Fibroblast of skin of abdomen (primary cell): Measurements from ENCODE around the gene PTGFR.

Source experiments
- DNase-seq: peaks from one replicate; pipeline ENCODE4 v3.0.0-alpha.2; 2013

The PTGFR gene

DNA sequence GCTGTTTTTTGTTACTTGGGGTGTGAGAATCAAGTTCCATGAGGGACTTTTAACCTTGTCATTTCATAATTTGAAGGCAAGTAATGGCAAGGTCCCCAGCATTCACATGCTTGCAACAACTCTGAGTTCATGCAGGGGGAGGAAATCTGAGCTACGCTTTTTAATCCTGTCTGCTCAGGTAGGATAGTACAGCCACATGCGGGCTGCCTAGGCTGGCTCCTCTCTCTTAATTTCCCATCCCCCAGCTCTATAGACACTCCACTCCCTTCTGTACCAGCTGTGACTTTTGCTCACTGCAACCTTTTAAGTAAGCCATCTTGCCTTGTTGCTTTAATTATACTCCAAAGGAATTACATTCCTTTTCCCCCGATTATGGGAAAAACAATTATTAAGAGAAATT is 30.1 kb downstream of the PTGFR start:
- DNase-seq, result no peak

- no peak for DNase-seq
Observed at GRCh38 chr1:78522136-78522535, 31.4 kb downstream of the PTGFR start.

DNA sequence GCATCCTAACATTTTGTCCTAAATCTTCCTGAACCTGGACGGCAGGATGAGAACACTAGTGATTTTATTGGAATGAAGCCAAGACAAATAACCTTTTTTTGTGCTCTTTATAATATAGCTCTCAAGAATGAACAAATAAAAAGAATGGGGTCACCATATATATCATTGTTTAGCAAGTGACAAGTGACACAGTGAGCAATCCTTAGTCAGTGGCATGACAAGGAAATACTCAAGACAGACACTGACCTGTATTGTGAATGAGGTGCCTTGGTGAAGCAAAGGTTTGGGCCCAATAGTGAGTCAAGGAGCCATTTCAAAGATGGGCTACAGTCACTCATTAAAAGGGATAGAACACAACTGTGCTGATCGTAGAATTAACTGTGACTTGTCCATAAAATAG is 35.7 kb downstream of the PTGFR start:
- DNase-seq, result no peak

DNA sequence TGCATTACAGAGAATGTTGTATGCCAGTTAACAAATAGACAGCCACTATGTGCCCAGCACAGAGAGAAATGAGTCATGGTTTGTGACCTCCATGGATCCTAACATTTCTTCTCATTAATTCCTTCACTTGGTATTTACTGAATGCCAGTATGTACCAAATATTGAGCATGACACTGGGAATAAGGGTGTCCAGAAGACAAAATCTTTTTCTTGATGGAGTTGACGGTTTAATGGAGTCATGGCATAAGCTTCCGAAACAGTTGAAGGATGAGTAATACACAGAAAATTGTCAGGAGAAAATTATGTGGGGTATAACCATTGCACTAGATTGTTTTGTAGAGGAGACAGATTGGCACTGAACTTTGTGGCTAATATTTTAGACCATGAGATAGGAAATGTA is 36.9 kb downstream of the PTGFR start:
- DNase-seq, result no peak

DNA sequence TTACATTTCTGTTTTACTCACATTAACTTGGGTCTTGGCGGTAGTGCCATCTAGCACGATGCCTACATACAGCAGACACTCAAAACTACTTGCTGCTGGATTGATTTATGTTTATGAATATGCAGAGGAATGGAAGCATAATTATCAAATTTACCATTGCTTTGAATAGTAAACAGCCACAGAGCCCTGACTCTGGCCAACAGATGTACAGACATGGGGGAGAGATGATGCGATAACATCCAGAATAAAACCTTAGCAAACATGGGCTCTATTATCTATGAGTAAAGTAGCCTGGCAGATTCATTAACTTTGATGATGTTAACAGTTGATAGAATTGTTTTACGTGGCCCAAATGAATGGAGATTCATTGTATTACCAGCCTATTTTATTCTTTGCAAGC is 42.8 kb downstream of the PTGFR start:
- no peak for DNase-seq

GRCh38 chr1:78535286-78535685 is 44.5 kb downstream of the PTGFR start:
- DNase-seq, result no peak

DNA sequence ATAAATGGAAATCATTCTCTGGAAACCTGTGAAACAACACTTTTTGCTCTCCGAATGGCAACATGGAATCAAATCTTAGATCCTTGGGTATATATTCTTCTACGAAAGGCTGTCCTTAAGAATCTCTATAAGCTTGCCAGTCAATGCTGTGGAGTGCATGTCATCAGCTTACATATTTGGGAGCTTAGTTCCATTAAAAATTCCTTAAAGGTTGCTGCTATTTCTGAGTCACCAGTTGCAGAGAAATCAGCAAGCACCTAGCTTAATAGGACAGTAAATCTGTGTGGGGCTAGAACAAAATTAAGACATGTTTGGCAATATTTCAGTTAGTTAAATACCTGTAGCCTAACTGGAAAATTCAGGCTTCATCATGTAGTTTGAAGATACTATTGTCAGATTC is 45.7 kb downstream of the PTGFR start:
- peak; percentile 79 for DNase-seq

DNA sequence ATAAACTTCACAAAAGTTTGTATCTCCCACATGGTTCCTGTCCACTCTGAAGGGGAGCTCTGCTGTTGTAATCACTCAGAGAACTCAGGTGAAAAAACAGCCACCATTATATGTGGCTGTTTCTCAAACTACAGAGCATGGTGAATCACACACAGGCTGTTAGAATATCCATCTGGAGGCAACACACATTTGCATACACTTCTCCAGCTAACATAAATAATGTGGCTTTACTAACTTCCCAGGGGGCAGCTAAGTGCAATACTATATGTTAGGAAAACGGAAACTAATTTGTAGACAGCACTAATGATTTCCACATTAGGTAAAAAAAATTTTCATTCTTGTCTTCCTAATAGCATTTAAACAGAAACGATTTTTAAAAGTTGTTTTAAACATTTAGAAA is 49.3 kb downstream of the PTGFR start:
- DNase-seq, result peak; percentile 71

GRCh38 chr1:78541479-78541878 is 50.7 kb downstream of the PTGFR start:
- no peak for DNase-seq

DNA sequence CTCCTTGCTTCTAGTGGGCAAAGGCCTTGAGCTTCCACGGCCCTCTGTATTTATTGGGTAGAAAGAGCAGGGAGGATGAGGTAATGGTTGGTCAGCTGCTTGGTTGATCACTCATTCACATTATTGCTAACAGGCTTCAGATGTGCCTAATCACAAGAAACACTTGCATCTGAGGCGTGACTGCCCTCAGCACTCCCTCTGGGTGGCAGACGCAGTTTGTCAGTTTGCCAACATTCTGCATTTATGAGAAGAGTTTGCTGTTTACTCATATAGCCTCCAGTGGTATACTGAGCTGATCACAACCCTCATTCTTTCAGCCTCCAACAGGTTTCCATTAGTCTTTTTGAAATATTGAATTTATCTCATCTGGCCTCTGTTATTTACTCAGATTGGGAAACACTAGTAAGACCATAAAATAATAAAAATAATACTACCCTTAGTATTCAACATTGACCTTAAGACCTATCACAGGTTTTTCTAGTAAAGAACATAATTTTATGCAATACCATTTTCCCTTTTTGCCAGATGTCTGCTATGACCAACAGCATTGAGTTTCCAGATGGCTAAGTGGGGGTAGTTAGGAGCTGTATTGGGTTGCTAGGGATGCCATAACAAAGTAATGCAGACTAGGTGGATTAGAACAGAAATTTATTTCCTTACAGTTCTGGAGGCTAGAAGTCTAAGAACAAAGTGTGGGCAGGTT is 53.3 kb downstream of the PTGFR start:
- no peak for DNase-seq

GRCh38 chr1:78547081-78547480 is 56.3 kb downstream of the PTGFR start:
- no peak for DNase-seq

DNA sequence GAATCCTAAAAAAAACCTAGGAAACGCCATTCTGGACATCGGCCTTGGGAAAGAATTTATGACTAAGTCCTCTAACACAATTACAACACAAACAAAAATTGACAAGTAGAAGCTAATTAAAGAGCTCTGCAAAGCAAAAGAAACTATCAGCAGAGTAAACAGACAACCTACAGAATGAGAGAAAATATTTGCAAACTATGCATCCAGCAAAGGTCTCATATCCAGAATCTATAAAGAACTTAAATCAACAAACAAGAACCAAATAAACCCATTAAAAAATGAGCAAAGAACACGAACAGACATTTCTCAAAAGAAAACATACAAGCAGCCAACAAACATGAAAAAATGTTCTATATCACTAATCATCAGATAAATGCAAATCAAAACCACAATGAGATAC is 58.6 kb downstream of the PTGFR start:
- no peak for DNase-seq

- DNase-seq, result no peak
Observed at GRCh38 chr1:78549891-78550290, 59.1 kb downstream of the PTGFR start.

DNA sequence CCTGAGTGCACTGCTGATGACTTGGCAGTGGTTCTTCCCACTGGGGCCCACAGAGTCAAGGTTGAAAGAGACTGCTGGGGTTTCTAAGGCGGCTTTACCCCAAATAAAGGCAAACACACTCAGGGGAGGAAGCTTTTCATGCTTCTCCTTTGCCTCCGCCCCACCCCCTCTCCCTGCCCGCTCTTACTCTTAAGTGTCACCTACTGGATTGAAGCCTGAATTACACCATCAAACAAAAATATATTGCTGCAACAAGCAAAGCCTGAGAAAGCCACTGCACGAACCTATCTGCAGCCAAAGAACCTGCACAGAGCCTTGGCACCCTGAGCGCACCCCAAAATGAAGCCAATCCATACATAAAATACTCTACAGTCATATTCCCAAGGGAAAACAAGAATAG is 63.1 kb downstream of the PTGFR start:
- DNase-seq, result no peak

- no peak for DNase-seq
Observed at GRCh38 chr1:78554840-78555239, 64.1 kb downstream of the PTGFR start.

GRCh38 chr1:78559680-78560079 is 68.9 kb downstream of the PTGFR start:
- DNase-seq, result no peak

DNA sequence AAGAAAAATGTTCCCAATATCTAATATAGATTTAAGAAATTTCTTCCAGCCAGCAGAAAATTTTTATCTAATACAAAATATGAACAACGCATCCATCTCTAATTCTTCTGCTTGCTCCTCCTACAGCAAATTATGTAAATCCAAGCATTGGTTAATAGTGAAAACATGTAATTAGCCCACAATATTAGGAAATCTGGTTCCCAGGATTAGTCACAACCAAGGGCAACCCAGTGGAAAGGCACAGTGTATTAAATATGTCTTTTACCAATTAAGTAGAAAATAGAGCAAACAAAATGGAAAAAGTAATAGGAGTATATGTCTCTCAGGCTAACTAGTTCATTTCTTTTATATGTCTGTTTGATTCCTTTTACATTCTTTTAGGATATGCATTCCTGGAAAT is 70.0 kb downstream of the PTGFR start:
- no peak for DNase-seq

- DNase-seq, result no peak
Observed at GRCh38 chr1:78561856-78562255, 71.1 kb downstream of the PTGFR start.

- no peak for DNase-seq
Observed at GRCh38 chr1:78565393-78565792, 74.6 kb downstream of the PTGFR start.

GRCh38 chr1:78570539-78570938 is 79.8 kb downstream of the PTGFR start:
- no peak for DNase-seq

- DNase-seq, result peak; percentile 31
Observed at GRCh38 chr1:78577257-78578100, 86.7 kb downstream of the PTGFR start.

GRCh38 chr1:78586572-78586971 is 95.8 kb downstream of the PTGFR start:
- peak; percentile 93 for DNase-seq

GRCh38 chr1:78587211-78587610 is 96.4 kb downstream of the PTGFR start:
- DNase-seq, result peak; percentile 48
